ENCODE data around the gene HIPK3. TPM values are rescaled to one million over a fixed set of nuclear protein-coding genes. Genes with fewer than 3 reads are reported as not detected.
"Not testable (repeated sequence)": the region's sequence is repeated elsewhere in the genome, so short reads cannot be mapped to it uniquely, and the experiment has no call there.

The HIPK3 gene
- total RNA-seq, 1 donor from 2014 or later, result 313 TPM

- FAIRE-seq (no peak), DNase-seq (ENCODE audit: low spot score in 2 of 2) (no peak)
These were observed 37.0 kb downstream of the HIPK3 start for GRCh38 chr11:33294224-33294623.

- FAIRE-seq, result no peak
- no peak for DNase-seq (ENCODE audit: low spot score in 2 of 2)
These were observed 37.6 kb downstream of the HIPK3 start for GRCh38 chr11:33294797-33295196.

- no peak for DNase-seq (ENCODE audit: low spot score in 2 of 2)
- no peak for FAIRE-seq
These were observed 39.5 kb downstream of the HIPK3 start for GRCh38 chr11:33296695-33297094.

GRCh38 chr11:33303541-33303940 lies 46.4 kb downstream of the HIPK3 start:
- DNase-seq (ENCODE audit: low spot score in 2 of 2) (no peak), FAIRE-seq (no peak)

GRCh38 chr11:33306821-33307220 lies 49.6 kb downstream of the HIPK3 start:
- FAIRE-seq; DNase-seq (ENCODE audit: low spot score in 2 of 2): not testable (repeated sequence)

- FAIRE-seq (no peak), DNase-seq (ENCODE audit: low spot score in 2 of 2) (no peak)
These were observed 50.8 kb downstream of the HIPK3 start for GRCh38 chr11:33307984-33308383.

GRCh38 chr11:33309118-33309517 lies 51.9 kb downstream of the HIPK3 start:
- DNase-seq (ENCODE audit: low spot score in 2 of 2) (no peak), FAIRE-seq (no peak)

GRCh38 chr11:33310720-33311500 lies 53.7 kb downstream of the HIPK3 start:
- DNase-seq (ENCODE audit: low spot score in 2 of 2) (no peak), FAIRE-seq (no peak)

GRCh38 chr11:33311680-33312079 lies 54.5 kb downstream of the HIPK3 start:
- FAIRE-seq (no peak), DNase-seq (ENCODE audit: low spot score in 2 of 2) (no peak)

GRCh38 chr11:33315822-33316221 lies 58.6 kb downstream of the HIPK3 start:
- DNase-seq (ENCODE audit: low spot score in 2 of 2) (no peak), FAIRE-seq (no peak)

GRCh38 chr11:33317662-33318061 lies 60.5 kb downstream of the HIPK3 start:
- FAIRE-seq (no peak), DNase-seq (ENCODE audit: low spot score in 2 of 2) (no peak)

- DNase-seq (ENCODE audit: low spot score in 2 of 2), result no peak
- no peak for FAIRE-seq
These were observed 63.0 kb downstream of the HIPK3 start for GRCh38 chr11:33320016-33320813.

- no peak for DNase-seq (ENCODE audit: low spot score in 2 of 2)
- FAIRE-seq, result no peak
These were observed 63.7 kb downstream of the HIPK3 start for GRCh38 chr11:33320814-33321330.

GRCh38 chr11:33321422-33321821 lies 64.2 kb downstream of the HIPK3 start:
- FAIRE-seq (no peak), DNase-seq (ENCODE audit: low spot score in 2 of 2) (no peak)

- DNase-seq (ENCODE audit: low spot score in 2 of 2), result no peak
- no peak for FAIRE-seq
These were observed 66.2 kb downstream of the HIPK3 start for GRCh38 chr11:33323421-33323820.

- no peak for DNase-seq (ENCODE audit: low spot score in 2 of 2)
- FAIRE-seq, result no peak
These were observed 67.3 kb downstream of the HIPK3 start for GRCh38 chr11:33324302-33324985.

- FAIRE-seq (no peak), DNase-seq (ENCODE audit: low spot score in 2 of 2) (no peak)
These were observed 68.3 kb downstream of the HIPK3 start for GRCh38 chr11:33325451-33325850.

- FAIRE-seq, result no peak
- DNase-seq (ENCODE audit: low spot score in 2 of 2), result peak; percentile 2 to 22
These were observed 72.6 kb downstream of the HIPK3 start for GRCh38 chr11:33329705-33330329.

- no peak for FAIRE-seq
- DNase-seq (ENCODE audit: low spot score in 2 of 2), result no peak
These were observed 76.6 kb downstream of the HIPK3 start for GRCh38 chr11:33333816-33334215.

GRCh38 chr11:33334627-33335026 lies 77.4 kb downstream of the HIPK3 start:
- DNase-seq (ENCODE audit: low spot score in 2 of 2) (no peak), FAIRE-seq (no peak)

All from frontal cortex (tissue), 4 donors.